LNCAP (cell line): Measurements from ENCODE around the gene INMT.

ENCODE experiments used
- TF ChIP-seq, protein P1 (sequence below): fragments of 450-650 bp; IDR thresholded peaks from 2 replicates; pipeline ENCODE4 v1.5.1; 2017; ENCODE audit warnings: mild to moderate bottlenecking

INMT gene

GRCh38 chr7:30734497-30734896 lies 17.4 kb upstream of the INMT start:
- TF ChIP-seq, protein P1, sequence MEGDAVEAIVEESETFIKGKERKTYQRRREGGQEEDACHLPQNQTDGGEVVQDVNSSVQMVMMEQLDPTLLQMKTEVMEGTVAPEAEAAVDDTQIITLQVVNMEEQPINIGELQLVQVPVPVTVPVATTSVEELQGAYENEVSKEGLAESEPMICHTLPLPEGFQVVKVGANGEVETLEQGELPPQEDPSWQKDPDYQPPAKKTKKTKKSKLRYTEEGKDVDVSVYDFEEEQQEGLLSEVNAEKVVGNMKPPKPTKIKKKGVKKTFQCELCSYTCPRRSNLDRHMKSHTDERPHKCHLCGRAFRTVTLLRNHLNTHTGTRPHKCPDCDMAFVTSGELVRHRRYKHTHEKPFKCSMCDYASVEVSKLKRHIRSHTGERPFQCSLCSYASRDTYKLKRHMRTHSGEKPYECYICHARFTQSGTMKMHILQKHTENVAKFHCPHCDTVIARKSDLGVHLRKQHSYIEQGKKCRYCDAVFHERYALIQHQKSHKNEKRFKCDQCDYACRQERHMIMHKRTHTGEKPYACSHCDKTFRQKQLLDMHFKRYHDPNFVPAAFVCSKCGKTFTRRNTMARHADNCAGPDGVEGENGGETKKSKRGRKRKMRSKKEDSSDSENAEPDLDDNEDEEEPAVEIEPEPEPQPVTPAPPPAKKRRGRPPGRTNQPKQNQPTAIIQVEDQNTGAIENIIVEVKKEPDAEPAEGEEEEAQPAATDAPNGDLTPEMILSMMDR = no peak

DNA sequence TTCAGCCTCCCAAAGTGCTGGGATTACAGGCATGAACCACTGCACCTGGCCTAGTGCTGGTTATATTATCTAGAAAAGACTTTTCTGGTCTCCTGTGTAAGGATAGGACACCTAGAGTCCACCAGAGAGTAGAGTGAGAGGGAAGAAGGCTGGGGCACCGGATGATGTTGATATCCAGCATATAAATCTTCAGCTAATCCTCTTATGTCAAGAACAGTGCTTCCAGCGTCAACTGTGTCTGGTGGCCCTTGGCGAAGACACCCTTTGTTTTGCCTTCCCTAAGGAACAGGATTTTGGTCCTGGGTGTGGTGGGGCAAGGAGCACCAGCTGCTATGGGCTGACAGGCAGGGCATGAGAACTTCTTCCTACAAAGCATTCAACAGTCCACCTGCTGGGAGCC lies 16.3 kb upstream of the INMT start:
- TF ChIP-seq, protein P1 = no peak

- TF ChIP-seq, protein P1 = no peak
Measured at GRCh38 chr7:30736291-30736690, 15.6 kb upstream of the INMT start.

DNA sequence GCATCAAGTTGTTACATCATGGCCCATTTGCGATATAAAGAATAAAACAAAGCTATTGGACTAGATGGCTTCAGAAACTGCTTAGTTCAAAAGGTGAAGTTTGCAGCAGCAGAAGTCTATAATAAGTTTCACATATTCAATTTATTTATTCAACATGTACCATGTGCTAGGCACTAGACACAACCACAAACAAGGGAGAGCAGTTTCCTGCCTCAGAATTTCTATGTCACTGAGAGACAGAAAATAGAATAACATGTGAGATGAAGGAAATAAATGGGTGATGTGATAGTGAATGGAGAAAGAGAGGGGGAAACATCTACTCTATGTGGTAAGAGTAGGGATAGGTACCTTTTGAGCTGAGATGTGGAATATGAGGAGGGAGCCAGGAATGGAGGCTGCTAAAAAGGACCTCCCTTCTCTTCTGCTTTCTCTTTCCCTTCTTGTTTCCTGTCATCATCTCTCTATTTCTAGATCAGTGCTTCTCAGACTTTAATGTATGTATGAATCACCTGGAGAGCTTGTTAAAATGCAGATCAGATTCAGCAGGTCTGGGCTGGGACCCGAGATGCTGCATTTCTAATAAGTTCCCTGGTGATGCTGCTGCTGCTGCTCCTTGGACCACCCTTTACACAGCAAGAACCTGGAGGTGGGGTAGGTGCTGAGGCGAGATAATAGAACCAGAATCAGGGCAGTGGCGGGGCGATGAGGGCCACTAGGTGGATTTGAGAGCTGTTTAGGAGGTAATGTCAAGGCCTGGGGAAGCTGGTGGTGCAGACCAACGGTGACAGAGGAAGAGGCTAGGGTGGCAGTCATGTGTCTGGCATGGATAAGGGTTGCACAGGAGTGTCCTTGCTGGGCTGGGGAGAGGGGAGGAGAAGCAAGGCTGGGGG lies 13.7 kb upstream of the INMT start:
- TF ChIP-seq, protein P1 = no peak

GRCh38 chr7:30739691-30740090 lies 12.2 kb upstream of the INMT start:
- TF ChIP-seq, protein P1 = no peak

DNA sequence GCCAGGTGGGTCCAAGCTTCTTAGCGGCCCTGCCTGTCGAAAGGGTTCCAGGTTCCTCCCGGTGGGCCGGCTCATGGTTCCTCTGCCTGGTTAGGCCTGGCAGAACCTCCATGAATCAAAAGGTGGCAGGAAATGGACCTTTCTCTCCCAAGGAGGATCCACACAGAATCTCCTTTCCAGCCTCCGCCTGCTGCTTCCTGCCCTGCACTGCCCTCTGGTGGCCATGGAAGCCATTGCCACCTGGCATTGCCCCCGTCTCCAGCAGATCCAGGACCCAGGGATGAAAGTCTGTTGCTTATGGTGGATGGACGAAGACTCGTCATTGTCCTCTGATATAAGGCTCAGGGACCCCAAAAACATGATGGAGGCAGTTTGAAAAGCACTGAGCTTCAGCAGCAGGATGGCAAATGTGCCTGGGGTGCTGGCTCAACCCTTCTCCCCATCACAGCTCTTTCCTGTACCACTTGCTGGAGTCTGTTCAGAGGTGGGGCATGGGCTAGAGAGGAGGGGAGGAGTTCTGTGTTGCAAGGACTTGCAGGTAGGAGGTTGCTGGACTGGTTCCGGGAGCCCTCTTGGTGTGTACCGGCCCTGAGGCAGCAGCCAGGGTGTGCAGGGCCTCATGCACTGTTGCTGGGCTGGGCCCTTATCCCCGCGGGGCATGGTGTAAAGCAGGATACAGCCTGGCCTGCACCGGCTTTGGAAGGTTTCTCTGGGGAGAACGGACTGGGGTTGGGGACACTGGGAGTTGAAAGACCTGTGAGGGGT lies 11.3 kb upstream of the INMT start:
- TF ChIP-seq, protein P1 = peak; percentile 98

GRCh38 chr7:30741289-30741688 lies 10.6 kb upstream of the INMT start:
- TF ChIP-seq, protein P1 = no peak
